ENCODE measurements around the gene SMYD3.
"Not testable (repeated sequence)": the region's sequence is repeated elsewhere in the genome, so short reads cannot be mapped to it uniquely, and the experiment has no call there.

The SMYD3 gene

GRCh38 chr1:245963649-245964048, 543.4 kb downstream of the SMYD3 start:
- no peak for DNase-seq (ENCODE audit: low read depth in 2 of 3, low spot score in 1 of 3)

- DNase-seq (ENCODE audit: low read depth in 2 of 3, low spot score in 1 of 3) = no peak
Measured at GRCh38 chr1:245962453-245962852, 544.6 kb downstream of the SMYD3 start.

- no peak for DNase-seq (ENCODE audit: low read depth in 2 of 3, low spot score in 1 of 3)
Measured at GRCh38 chr1:245961137-245961540, 545.9 kb downstream of the SMYD3 start.

DNA sequence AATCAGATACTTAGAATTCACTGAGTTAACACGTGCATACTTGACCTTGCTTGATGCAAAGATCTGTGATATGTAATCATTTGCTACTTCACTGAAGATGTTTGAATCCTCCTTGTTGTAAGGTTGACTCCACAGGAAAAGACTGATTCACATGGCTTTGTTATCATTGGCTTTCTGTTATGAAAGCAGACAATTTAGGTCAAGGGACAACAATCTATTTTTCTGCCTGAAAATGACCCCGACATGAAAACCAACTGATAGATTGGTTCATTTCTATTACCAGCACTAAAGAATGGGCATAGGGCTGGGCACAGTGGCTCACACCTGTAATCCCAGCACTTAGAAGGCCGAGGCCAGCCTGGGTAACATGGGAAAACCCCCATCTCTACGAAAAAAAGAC, 546.9 kb downstream of the SMYD3 start:
- no peak for DNase-seq (ENCODE audit: low read depth in 2 of 3, low spot score in 1 of 3)

DNA sequence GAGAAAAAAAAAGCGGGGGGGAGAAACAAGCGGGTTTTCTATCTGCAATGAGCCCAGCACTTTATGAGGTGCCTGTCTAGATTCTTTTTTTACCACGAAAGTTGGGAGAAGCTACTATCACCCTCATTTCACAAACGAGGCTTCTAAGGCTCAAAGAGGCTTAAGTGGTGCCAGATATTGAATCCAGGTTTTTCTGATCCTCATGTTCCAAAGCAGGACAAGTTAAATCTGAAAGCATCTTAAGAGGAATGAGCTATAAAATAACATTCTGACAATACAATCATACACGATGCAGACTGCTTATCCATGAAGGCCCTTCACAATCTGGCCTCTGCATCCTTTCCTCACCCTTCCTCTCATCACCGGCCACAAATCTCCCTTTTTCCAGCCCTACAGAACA, 549.1 kb downstream of the SMYD3 start:
- no peak for DNase-seq (ENCODE audit: low read depth in 2 of 3, low spot score in 1 of 3)

GRCh38 chr1:245957427-245957826, 549.7 kb downstream of the SMYD3 start:
- no peak for DNase-seq (ENCODE audit: low read depth in 2 of 3, low spot score in 1 of 3)

GRCh38 chr1:245956225-245956624, 550.9 kb downstream of the SMYD3 start:
- DNase-seq (ENCODE audit: low read depth in 2 of 3, low spot score in 1 of 3) = peak in 2 of 3 donors; percentile 8 to 11

DNA sequence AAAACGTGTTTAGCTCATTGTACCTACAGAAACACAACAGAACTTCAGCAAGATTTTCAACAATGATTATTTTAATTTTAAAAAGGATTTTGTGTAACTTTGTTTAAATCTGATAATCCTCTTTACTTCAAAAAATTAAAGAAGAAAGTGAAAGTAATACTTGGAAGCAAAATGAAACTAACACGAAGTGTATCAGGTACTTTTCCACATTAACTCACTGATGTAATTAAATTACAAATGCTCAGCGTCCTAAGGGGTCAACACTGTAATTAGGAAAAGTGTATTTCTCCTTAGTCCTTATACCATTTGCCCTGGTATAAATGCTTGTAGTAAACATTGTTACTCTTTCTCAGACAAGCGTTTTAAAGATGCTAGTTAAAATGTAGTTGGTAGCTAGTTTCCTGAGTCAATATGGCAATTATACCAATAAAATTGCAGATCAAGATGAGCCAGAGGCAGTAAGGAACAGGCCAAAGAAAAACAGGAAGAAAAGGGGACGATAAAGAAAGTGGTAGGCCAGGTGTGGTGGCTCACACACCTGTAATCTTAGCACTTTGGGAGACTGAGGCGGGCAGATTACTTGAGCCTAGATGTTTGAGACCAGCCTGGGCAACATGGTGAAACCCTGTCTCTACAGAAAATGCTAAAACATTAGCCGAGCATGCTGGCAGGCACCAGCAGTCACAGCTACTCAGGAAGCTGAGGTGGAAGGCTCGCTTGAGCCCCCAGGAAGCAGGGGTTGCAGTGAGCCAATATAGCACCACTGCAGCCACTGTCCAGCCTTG, 553.0 kb downstream of the SMYD3 start:
- DNase-seq (ENCODE audit: low read depth in 2 of 3, low spot score in 1 of 3) = peak in 1 of 3 donors; percentile 2

GRCh38 chr1:245952383-245953026, 554.6 kb downstream of the SMYD3 start:
- no peak for DNase-seq (ENCODE audit: low read depth in 2 of 3, low spot score in 1 of 3)

GRCh38 chr1:245948786-245949185, 558.3 kb downstream of the SMYD3 start:
- no peak for DNase-seq (ENCODE audit: low read depth in 2 of 3, low spot score in 1 of 3)

- no peak for DNase-seq (ENCODE audit: low read depth in 2 of 3, low spot score in 1 of 3)
Measured at GRCh38 chr1:245946905-245947304, 560.2 kb downstream of the SMYD3 start.

GRCh38 chr1:245945136-245945535, 561.9 kb downstream of the SMYD3 start:
- DNase-seq (ENCODE audit: low read depth in 2 of 3, low spot score in 1 of 3) = not testable (repeated sequence)

- DNase-seq (ENCODE audit: low read depth in 2 of 3, low spot score in 1 of 3) = no peak
Measured at GRCh38 chr1:245942856-245943255, 564.2 kb downstream of the SMYD3 start.

DNA sequence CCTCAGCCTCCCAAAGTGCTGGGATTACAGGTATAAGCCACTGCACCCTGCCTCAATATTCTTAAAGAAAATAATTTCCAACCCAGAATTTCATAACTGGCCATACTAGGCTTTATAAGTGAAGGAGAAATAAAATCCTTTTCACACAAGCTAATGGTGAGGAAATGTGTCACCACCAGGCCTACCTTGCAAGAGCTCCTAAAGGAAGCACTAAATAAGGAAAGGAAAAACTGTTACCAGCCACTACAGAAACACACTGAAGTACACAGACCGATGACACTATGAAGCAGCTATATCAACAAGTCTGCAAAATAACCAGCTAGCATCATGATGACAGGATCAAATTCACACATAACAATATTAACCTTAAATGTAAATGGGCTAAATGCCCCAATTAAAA, 565.3 kb downstream of the SMYD3 start:
- not testable (repeated sequence) for DNase-seq (ENCODE audit: low read depth in 2 of 3, low spot score in 1 of 3)

DNA sequence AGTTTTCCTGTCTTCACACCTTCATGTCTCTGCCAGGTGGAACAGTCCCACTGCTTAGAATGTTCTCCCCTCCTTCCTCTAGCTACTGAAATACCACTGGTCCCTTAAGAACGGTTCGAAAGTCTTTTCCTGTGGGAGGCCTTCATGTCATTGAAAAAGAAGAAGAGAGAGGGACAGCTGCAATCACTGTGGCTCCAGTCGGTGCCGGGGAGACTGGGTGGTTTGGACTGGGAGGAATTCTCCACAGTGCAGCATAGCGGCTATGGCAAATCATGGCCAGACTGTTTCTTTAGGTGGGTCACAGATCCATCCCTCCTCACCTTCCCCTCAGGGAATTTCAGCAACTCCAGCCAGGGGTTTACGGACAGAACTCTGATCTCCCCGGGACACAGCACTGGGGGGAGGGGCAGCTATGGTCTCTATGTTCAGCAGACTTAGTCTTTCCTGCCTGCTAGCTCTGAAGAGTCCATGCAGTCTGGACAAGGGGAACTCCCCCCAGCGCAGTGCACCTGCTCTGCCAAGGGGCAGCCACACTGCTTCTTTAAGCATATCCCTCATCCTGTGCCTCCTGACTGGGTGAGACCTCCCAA, 567.2 kb downstream of the SMYD3 start:
- no peak for DNase-seq (ENCODE audit: low read depth in 2 of 3, low spot score in 1 of 3)

- DNase-seq (ENCODE audit: low read depth in 2 of 3, low spot score in 1 of 3) = no peak
Measured at GRCh38 chr1:245938046-245938435, 569.0 kb downstream of the SMYD3 start.

- no peak for DNase-seq (ENCODE audit: low read depth in 2 of 3, low spot score in 1 of 3)
Measured at GRCh38 chr1:245937316-245938045, 569.6 kb downstream of the SMYD3 start.

- no peak for DNase-seq (ENCODE audit: low read depth in 2 of 3, low spot score in 1 of 3)
Measured at GRCh38 chr1:245934409-245934808, 572.7 kb downstream of the SMYD3 start.

DNA sequence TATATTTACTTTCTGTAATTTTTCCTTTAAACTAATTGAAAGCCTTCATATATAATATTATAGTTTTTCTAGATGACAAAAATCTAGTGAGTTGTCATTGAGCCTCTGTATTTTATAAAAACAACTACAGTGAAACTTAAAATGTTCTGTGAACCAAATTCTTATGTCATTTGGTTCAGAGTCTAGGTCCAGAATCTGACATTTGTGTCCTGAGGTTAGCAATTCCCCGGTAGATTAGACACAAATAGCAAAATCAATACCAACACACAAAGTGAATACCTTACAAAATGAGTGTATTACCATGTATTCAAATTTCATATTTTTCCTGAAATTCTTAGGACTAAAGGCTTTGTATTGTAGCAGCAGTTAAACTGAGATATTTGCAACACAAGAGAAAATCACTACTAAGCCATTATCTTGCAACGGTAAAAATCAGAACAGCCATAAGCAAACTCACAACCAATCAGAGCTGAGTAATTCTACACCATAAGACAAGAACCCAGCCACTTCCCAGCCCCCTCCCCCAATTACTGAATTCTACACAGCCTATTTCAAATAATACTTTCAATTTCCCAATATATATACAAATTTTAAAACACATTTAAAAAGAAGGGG, 573.5 kb downstream of the SMYD3 start:
- no peak for DNase-seq (ENCODE audit: low read depth in 2 of 3, low spot score in 1 of 3)

DNA sequence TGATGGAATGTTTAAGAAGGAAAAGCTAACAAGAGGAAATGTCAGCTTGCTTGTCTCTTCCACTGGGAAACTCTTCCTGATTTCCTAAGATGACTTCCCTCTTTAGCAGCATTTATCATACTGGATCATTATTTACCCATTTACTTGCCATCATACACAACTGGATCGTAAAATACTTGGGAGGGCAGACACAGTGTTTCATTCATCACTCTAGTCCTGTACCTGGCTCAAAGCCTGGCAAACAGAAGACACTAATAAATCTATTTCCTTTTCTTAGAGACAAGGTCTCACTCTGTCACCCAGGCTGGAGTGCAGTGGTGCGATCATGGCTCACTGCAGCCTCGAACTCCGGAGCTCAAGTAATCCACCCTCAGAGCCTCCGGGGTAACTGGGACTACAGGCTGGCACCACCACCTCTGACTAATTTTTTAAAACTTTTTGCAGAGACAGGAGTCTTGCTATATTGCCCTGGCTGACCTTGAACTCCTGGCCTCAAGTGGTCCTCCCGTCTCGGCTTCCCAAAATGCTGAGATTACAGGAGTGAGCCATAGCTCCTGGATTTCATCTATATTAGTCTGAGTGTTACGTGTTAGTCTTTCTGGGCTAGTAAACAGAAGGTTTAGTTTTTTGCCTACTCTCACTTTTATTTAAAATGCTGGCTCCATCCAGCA, 574.6 kb downstream of the SMYD3 start:
- no peak for DNase-seq (ENCODE audit: low read depth in 2 of 3, low spot score in 1 of 3)

GRCh38 chr1:245931450-245931849, 575.6 kb downstream of the SMYD3 start:
- no peak for DNase-seq (ENCODE audit: low read depth in 2 of 3, low spot score in 1 of 3)
